HCT116 (cell line): ENCODE data around the gene MINDY3. TPM values are rescaled to one million over a fixed set of nuclear protein-coding genes. Genes with fewer than 3 reads are reported as not detected.

Experiments used
- ATAC-seq: fragments of 200-7000 bp; cut with Tn5 transposase; 2 replicates; pipeline ENCODE4 v1.9.1; 2020; ENCODE audit warnings: mild to moderate bottlenecking, moderate library complexity
- BruUV-seq: library from RNA; stranded (reverse); fragments of 400-500 nt; replicated peaks from 2 replicates; lab custom pipeline; 2021; lab: Mats Ljungman, UMichigan
- CTCF ChIA-PET: fragments of 300-600 bp; sonication (Branson Sonifier 250); formaldehyde crosslinking; loops from one replicate; lab custom pipeline; 2021; ENCODE audit warnings: antibody characterized with exemption; lab: Charles Lee
- POLR2A ChIA-PET: fragments of 300-600, 350-600 bp; sonication (Branson Sonifier 250); formaldehyde crosslinking; loops from one replicate; lab custom pipeline; 2021; ENCODE audit warnings: antibody characterized with exemption; lab: Charles Lee
- RAD21 ChIA-PET, 2 experiments: fragments of 300-600 bp; sonication (Branson Sonifier 250); formaldehyde crosslinking; loops; one replicate each; lab custom pipeline; 2023; ENCODE audit warnings: low total read pairs in 2 of 2; ENCODE audit not compliant: uncharacterized antibody in 2 of 2, unreplicated experiment in 2 of 2, low non-redundant PET in 1 of 2; lab: Charles Lee
- DNase-seq: peaks from one replicate; pipeline ENCODE4 v3.0.0-alpha.2; 2010; ENCODE audit warnings: low read depth, low spot score
- H2AFZ ChIP-seq: fragments of 200-600 bp; shearing (Covaris generic), sonication (generic); 2 replicates; pipeline ENCODE4 v1.6.1; 2017; ENCODE audit warnings: low read depth, mixed run types, mixed read lengths, antibody characterized with exemption, low read length; ENCODE audit not compliant: poor library complexity, severe bottlenecking
- H3K27ac ChIP-seq: 2 replicates; pipeline ENCODE4 v1.5.1; 2012; ENCODE audit warnings: low read depth, low read length
- H3K27me3 ChIP-seq: fragments of 200-600 bp; sonication (generic); 2 replicates; pipeline ENCODE4 v1.6.1; 2016; ENCODE audit warnings: mixed run types, low read length, mixed read lengths; ENCODE audit not compliant: insufficient read depth
- H3K36me3 ChIP-seq, 2 experiments: fragments of 200-500 bp in 1 of 2; fragments of 200-600 bp in 1 of 2; sonication (Bioruptor generic) in 1 of 2; sonication (generic) in 1 of 2; 2 replicates each; pipeline versions ENCODE4 v1.5.1 to v1.6.1; 2014 to 2016; ENCODE audit warnings: low read length in 2 of 2, inconsistent platforms in 1 of 2, mixed read lengths in 1 of 2, mixed run types in 1 of 2; ENCODE audit not compliant: insufficient read depth in 2 of 2, control insufficient read depth in 1 of 2
- H3K4me1 ChIP-seq, 2 experiments: fragments of 200-600 bp in 1 of 2; sonication (generic) in 1 of 2; 2 replicates each; pipeline versions ENCODE4 v1.5.1 to v1.6.1; 2012 to 2017; ENCODE audit warnings: low read length in 2 of 2, inconsistent platforms in 1 of 2, mild to moderate bottlenecking in 1 of 2, mixed read lengths in 1 of 2, mixed run types in 1 of 2, moderate library complexity in 1 of 2; ENCODE audit not compliant: insufficient read depth in 2 of 2, control insufficient read depth in 1 of 2
- H3K4me2 ChIP-seq: fragments of 200-600 bp; sonication (generic); 2 replicates; pipeline ENCODE4 v1.6.1; 2017; ENCODE audit warnings: mixed run types, low read length, mixed read lengths
- H3K4me3 ChIP-seq, 2 experiments: fragments of 200-600 bp in 1 of 2; sonication (generic) in 1 of 2; replicated peaks in 1 of 2; 2 replicates each; pipeline ENCODE4 v1.5.1; 2011 to 2016; ENCODE audit warnings: low read length in 2 of 2, control low read depth in 1 of 2, low read depth in 1 of 2, mild to moderate bottlenecking in 1 of 2, mixed read lengths in 1 of 2, mixed run types in 1 of 2
- H3K79me2 ChIP-seq: fragments of 200-600 bp; sonication (generic); 2 replicates; pipeline ENCODE4 v1.6.1; 2017; ENCODE audit warnings: mild to moderate bottlenecking, mixed run types, low read length, moderate library complexity, mixed read lengths; ENCODE audit not compliant: insufficient read depth
- H3K9ac ChIP-seq: fragments of 200-600 bp; sonication (generic); 2 replicates; pipeline ENCODE4 v1.6.1; 2016; ENCODE audit warnings: low read length, mixed read lengths
- H3K9me2 ChIP-seq: fragments of 200-600 bp; sonication (generic), shearing (Covaris generic); 2 replicates; pipeline ENCODE4 v1.6.1; 2017; ENCODE audit warnings: mixed run types, mild to moderate bottlenecking, moderate library complexity; ENCODE audit not compliant: insufficient read depth
- H3K9me3 ChIP-seq, 2 experiments: fragments of 200-500 bp in 1 of 2; fragments of 200-600 bp in 1 of 2; sonication (Bioruptor generic) in 1 of 2; sonication (generic) in 1 of 2; 2 replicates each; pipeline ENCODE4 v1.6.1; 2014 to 2017; ENCODE audit warnings: low read length in 2 of 2, mixed read lengths in 2 of 2, inconsistent platforms in 1 of 2, low read depth in 1 of 2, mild to moderate bottlenecking in 1 of 2, mixed run types in 1 of 2, moderate library complexity in 1 of 2; ENCODE audit not compliant: control insufficient read depth in 1 of 2, insufficient read depth in 1 of 2
- H4K20me1 ChIP-seq: fragments of 200-600 bp; sonication (generic), shearing (Covaris generic); 2 replicates; pipeline ENCODE4 v1.6.1; 2017; ENCODE audit warnings: mixed run types, mild to moderate bottlenecking, moderate library complexity; ENCODE audit not compliant: insufficient read depth
- EZH2phosphoT487 ChIP-seq: fragments of 200-600 bp; IDR thresholded peaks from 2 replicates; pipeline ENCODE4 v1.6.1; 2018; ENCODE audit warnings: antibody characterized with exemption, borderline replicate concordance
- FOSL1 ChIP-seq: IDR thresholded peaks from 2 replicates; pipeline ENCODE4 v1.6.1; 2012; ENCODE audit warnings: low read depth
- RAD21 ChIP-seq: IDR thresholded peaks from 2 replicates; pipeline ENCODE4 v1.6.1; 2012; ENCODE audit warnings: low read depth, mild to moderate bottlenecking
- SP1 ChIP-seq: IDR thresholded peaks from 2 replicates; pipeline ENCODE4 v1.6.1; 2012; ENCODE audit warnings: low read depth
- YY1 ChIP-seq: IDR thresholded peaks from 2 replicates; pipeline ENCODE4 v1.6.1; 2011; ENCODE audit warnings: low read length, low read depth, moderate library complexity, mild to moderate bottlenecking; ENCODE audit not compliant: insufficient replicate concordance; ENCODE audit errors: extremely low read depth
- intact Hi-C: fragments of 100-400 bp; cut with micrococcal nuclease; formaldehyde crosslinking; loops from 2 replicates; pipeline ENCODE4 v1.10.0; 2022
- total RNA-seq: library from RNA; stranded (reverse); gene quantifications from one replicate; pipeline ENCODE4 v1.2.1, GENCODE V29; 2021; ENCODE audit not compliant: unreplicated experiment
- TF ChIP-seq, protein P1 (sequence below): IDR thresholded peaks from 2 replicates; pipeline ENCODE4 v1.6.1; 2012
- TF ChIP-seq, protein P2 (sequence below), 3 experiments: fragments of 200-600 bp in 1 of 3; sonication (generic) in 1 of 3; IDR thresholded peaks in 2 of 3; conservative IDR thresholded peaks in 1 of 3; 2 replicates each; pipeline ENCODE4 v1.5.1; 2012 to 2017; ENCODE audit warnings: low read depth in 2 of 3, low read length in 2 of 3, antibody characterized with exemption in 1 of 3, borderline replicate concordance in 1 of 3, control low read depth in 1 of 3, mild to moderate bottlenecking in 1 of 3, mixed read lengths in 1 of 3, mixed run types in 1 of 3, moderate library complexity in 1 of 3; ENCODE audit not compliant: insufficient read depth in 1 of 3
- TF ChIP-seq, protein P3 (sequence below): IDR thresholded peaks from 2 replicates; pipeline ENCODE4 v1.6.1; 2012; ENCODE audit warnings: low read depth
- TF ChIP-seq, protein P4 (sequence below): IDR thresholded peaks from 2 replicates; pipeline ENCODE4 v1.6.1; 2012

Gene MINDY3
- total RNA-seq, 1 experiment from 2014 or later: 15.5 TPM

DNA sequence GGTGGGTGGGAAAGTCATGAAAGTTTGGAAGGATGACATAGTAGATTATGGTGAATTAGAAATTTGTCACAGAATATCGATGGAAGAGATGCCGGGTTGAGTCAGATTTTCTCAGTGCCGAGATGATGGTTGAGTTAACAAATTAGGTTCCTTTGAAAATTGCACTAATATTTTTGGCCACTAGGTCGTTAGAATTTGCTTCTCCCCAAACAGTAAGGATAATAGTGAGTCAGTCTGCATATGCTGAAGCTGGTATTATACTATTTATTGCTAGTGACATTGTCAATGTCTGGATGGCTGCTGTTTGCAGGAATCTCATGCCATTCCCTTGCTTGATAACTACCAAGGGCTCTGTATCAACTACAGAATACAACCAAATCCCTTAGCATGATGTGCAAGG is 37.7 kb upstream of the MINDY3 start:
- Histone ChIP-seq H3K4me1 (no peaks in the 10 kb centered on the region), H3K9me3 (no peaks in the 10 kb centered on the region), H3K4me3 (no peak overlapping the region), H3K36me3 (no peaks in the 10 kb centered on the region), H4K20me1 (no peaks in the 10 kb centered on the region), H3K9me2 (no peaks in the 10 kb centered on the region), H3K9ac (no peak overlapping the region), H3K79me2 (no peaks in the 10 kb centered on the region), H3K27ac (no peak overlapping the region), H3K27me3 (peaks cover 18% of the 10 kb centered on the region; the same call in 1 of the 2 replicates), H3K4me2 (no peak overlapping the region), H2AFZ (no peak overlapping the region)
- CTCF ChIA-PET: interaction anchor here (1.5 kb wide), 1 partner anchor 9 kb away, joined by 3 read pairs; no protein-coding TSS in a partner anchor
- intact Hi-C loops: no loop called here
- TF ChIP-seq RAD21 (no peak), FOSL1 (no peak), SP1 (no peak), EZH2phosphoT487 (no peak)
- TF ChIP-seq, protein P1, sequence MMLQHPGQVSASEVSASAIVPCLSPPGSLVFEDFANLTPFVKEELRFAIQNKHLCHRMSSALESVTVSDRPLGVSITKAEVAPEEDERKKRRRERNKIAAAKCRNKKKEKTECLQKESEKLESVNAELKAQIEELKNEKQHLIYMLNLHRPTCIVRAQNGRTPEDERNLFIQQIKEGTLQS: no peak
- TF ChIP-seq, protein P2, sequence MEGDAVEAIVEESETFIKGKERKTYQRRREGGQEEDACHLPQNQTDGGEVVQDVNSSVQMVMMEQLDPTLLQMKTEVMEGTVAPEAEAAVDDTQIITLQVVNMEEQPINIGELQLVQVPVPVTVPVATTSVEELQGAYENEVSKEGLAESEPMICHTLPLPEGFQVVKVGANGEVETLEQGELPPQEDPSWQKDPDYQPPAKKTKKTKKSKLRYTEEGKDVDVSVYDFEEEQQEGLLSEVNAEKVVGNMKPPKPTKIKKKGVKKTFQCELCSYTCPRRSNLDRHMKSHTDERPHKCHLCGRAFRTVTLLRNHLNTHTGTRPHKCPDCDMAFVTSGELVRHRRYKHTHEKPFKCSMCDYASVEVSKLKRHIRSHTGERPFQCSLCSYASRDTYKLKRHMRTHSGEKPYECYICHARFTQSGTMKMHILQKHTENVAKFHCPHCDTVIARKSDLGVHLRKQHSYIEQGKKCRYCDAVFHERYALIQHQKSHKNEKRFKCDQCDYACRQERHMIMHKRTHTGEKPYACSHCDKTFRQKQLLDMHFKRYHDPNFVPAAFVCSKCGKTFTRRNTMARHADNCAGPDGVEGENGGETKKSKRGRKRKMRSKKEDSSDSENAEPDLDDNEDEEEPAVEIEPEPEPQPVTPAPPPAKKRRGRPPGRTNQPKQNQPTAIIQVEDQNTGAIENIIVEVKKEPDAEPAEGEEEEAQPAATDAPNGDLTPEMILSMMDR (IDR thresholded peaks at IDR 0.05 in 2 of 3, conservative IDR thresholded peaks at IDR 0.05 in 1 of 3; ENCODE audit: borderline replicate concordance in 1 of 3, insufficient read depth in 1 of 3, low read depth in 2 of 3, low read length in 2 of 3): peak in 2 of 3 experiments; percentile 23 to 51; a peak in 3 of 6 replicates
- RAD21 ChIA-PET: no interaction called here
- ATAC-seq: peak; percentile 73
- no TSS peak for BruUV-seq
- POLR2A ChIA-PET: no interaction called here
- DNase-seq: no peak

DNA sequence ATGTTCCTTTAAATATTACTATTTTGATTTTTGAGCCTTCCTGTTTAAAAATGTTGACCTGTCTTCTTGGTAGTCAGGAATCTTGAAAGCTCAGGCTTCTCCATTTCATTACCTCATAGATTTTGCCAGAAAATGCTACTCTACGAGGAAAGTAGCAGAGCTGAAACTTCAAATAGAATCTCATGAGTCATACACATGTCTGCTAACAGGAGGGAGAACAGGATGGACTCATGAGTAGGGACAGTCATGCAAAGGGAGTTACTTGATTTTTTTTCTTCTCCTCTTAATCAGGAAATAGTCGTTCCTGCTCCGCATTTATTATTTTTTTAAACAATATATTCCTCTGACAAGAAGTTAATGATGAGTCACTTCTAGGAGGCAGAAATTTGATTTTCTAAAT is 37.0 kb upstream of the MINDY3 start:
- Histone ChIP-seq H3K9me3 (no peaks in the 10 kb centered on the region), H3K4me2 (no peak overlapping the region), H3K27ac (no peak overlapping the region), H3K36me3 (no peaks in the 10 kb centered on the region), H3K27me3 (peaks cover 18% of the 10 kb centered on the region; the same call in 1 of the 2 replicates), H3K79me2 (no peaks in the 10 kb centered on the region), H2AFZ (no peak overlapping the region), H3K4me1 (no peaks in the 10 kb centered on the region), H3K9me2 (no peaks in the 10 kb centered on the region), H4K20me1 (no peaks in the 10 kb centered on the region), H3K4me3 (no peak overlapping the region), H3K9ac (no peak overlapping the region)
- CTCF ChIA-PET: no interaction called here
- RAD21 ChIA-PET: no interaction called here
- no peak for ATAC-seq
- no peak for DNase-seq
- POLR2A ChIA-PET: no interaction called here
- intact Hi-C loops: no loop called here
- BruUV-seq: no TSS peak
- TF ChIP-seq, protein P3, sequence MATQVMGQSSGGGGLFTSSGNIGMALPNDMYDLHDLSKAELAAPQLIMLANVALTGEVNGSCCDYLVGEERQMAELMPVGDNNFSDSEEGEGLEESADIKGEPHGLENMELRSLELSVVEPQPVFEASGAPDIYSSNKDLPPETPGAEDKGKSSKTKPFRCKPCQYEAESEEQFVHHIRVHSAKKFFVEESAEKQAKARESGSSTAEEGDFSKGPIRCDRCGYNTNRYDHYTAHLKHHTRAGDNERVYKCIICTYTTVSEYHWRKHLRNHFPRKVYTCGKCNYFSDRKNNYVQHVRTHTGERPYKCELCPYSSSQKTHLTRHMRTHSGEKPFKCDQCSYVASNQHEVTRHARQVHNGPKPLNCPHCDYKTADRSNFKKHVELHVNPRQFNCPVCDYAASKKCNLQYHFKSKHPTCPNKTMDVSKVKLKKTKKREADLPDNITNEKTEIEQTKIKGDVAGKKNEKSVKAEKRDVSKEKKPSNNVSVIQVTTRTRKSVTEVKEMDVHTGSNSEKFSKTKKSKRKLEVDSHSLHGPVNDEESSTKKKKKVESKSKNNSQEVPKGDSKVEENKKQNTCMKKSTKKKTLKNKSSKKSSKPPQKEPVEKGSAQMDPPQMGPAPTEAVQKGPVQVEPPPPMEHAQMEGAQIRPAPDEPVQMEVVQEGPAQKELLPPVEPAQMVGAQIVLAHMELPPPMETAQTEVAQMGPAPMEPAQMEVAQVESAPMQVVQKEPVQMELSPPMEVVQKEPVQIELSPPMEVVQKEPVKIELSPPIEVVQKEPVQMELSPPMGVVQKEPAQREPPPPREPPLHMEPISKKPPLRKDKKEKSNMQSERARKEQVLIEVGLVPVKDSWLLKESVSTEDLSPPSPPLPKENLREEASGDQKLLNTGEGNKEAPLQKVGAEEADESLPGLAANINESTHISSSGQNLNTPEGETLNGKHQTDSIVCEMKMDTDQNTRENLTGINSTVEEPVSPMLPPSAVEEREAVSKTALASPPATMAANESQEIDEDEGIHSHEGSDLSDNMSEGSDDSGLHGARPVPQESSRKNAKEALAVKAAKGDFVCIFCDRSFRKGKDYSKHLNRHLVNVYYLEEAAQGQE: no peak
- TF ChIP-seq EZH2phosphoT487 (no peak), YY1 (no peak), SP1 (no peak)
- TF ChIP-seq, protein P1: no peak
- TF ChIP-seq, protein P4, sequence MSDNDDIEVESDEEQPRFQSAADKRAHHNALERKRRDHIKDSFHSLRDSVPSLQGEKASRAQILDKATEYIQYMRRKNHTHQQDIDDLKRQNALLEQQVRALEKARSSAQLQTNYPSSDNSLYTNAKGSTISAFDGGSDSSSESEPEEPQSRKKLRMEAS: no peak
